GM12878 (cell line): ENCODE results near the gene UBE2O. TPM values are rescaled to one million over a fixed set of nuclear protein-coding genes. Genes with fewer than 3 reads are reported as not detected.

Source experiments
- ATAC-seq: fragments of 200-7000 bp; cut with Tn5 transposase; 3 replicates; pipeline ENCODE4 v1.9.1; 2020; ENCODE audit warnings: mild to moderate bottlenecking, moderate library complexity
- BruUV-seq: library from RNA; stranded (reverse); fragments of 400-500 nt; replicated peaks from 2 replicates; lab custom pipeline; 2021; lab: Mats Ljungman, UMichigan
- CTCF ChIA-PET: fragments of 300-600 bp; sonication (Branson Sonifier 250); formaldehyde crosslinking; extraction: SDS; loops from one replicate; lab custom pipeline; 2021; ENCODE audit warnings: inconsistent platforms; lab: Yijun Ruan, JAX
- POLR2A ChIA-PET: fragments of 350-600 bp; formaldehyde crosslinking; extraction: SDS; loops from one replicate; lab custom pipeline; 2021; ENCODE audit warnings: inconsistent platforms; lab: Charles Lee
- RAD21 ChIA-PET: fragments of 300-600 bp; sonication (Branson Sonifier 250); formaldehyde crosslinking; loops from one replicate; lab custom pipeline; 2023; ENCODE audit warnings: antibody characterized with exemption; ENCODE audit not compliant: unreplicated experiment; lab: Charles Lee
- SMC1A ChIA-PET: fragments of 300-600 bp; sonication (Branson Sonifier 250); formaldehyde crosslinking; loops from one replicate; lab custom pipeline; 2023; ENCODE audit not compliant: unreplicated experiment, uncharacterized antibody; lab: Charles Lee
- DNase-seq: peaks from one replicate; pipeline ENCODE4 v3.0.0-alpha.2; 2011; ENCODE audit warnings: low read depth, low spot score
- FAIRE-seq: peaks from 3 replicates; lab custom pipeline; 2011; peaks lifted over from hg19 to GRCh38; lab: Jason Lieb, UNC
- H2AFZ ChIP-seq: 2 replicates; pipeline ENCODE4 v1.6.0; 2011; ENCODE audit warnings: low read depth, low read length, control low read depth; ENCODE audit not compliant: control insufficient read depth
- H3K27ac ChIP-seq: 2 replicates; pipeline ENCODE4 v1.5.1; 2011; ENCODE audit warnings: control low read depth; ENCODE audit not compliant: control insufficient read depth, insufficient read depth
- H3K27me3 ChIP-seq, 2 experiments: replicated peaks in 1 of 2; 2 replicates each; pipeline versions ENCODE4 v1.6.0 to v1.6.1; 2011; ENCODE audit warnings: low read length in 1 of 2; ENCODE audit not compliant: control insufficient read depth in 2 of 2, insufficient read depth in 2 of 2
- H3K36me3 ChIP-seq, 2 experiments: 2 replicates each; pipeline ENCODE4 v1.5.1; 2011; ENCODE audit warnings: low read length in 1 of 2; ENCODE audit not compliant: control insufficient read depth in 2 of 2, insufficient read depth in 2 of 2
- H3K4me1 ChIP-seq: 2 replicates; pipeline ENCODE4 v1.6.1; 2011; ENCODE audit warnings: mild to moderate bottlenecking, low read length, moderate library complexity, mixed read lengths; ENCODE audit not compliant: control insufficient read depth, insufficient read depth
- H3K4me2 ChIP-seq: 2 replicates; pipeline ENCODE4 v1.6.0; 2011; ENCODE audit warnings: control low read depth; ENCODE audit not compliant: control insufficient read depth, insufficient read depth
- H3K4me3 ChIP-seq: fragments of 200-600 bp; sonication (generic); 2 replicates; pipeline ENCODE4 v1.5.1; 2016
- H3K79me2 ChIP-seq: 2 replicates; pipeline ENCODE4 v1.6.0; 2011; ENCODE audit warnings: low read length; ENCODE audit not compliant: control insufficient read depth, insufficient read depth
- H3K9ac ChIP-seq: 2 replicates; pipeline ENCODE4 v1.8.0; 2011; ENCODE audit warnings: low read length, control low read depth, mixed read lengths; ENCODE audit not compliant: control insufficient read depth, insufficient read depth
- H3K9me3 ChIP-seq: replicated peaks from 3 replicates; pipeline ENCODE4 v1.5.1; 2011; ENCODE audit warnings: mild to moderate bottlenecking, low read length; ENCODE audit not compliant: control insufficient read depth, insufficient read depth
- H4K20me1 ChIP-seq: 2 replicates; pipeline ENCODE4 v1.6.0; 2011; ENCODE audit not compliant: control insufficient read depth, insufficient read depth
- CHD4 ChIP-seq: fragments of 200-600 bp; sonication (generic); IDR thresholded peaks from 2 replicates; pipeline ENCODE4 v1.6.1; 2016; ENCODE audit warnings: mild to moderate bottlenecking
- CREM ChIP-seq: IDR thresholded peaks from 2 replicates; pipeline ENCODE4 v1.6.1; 2014; ENCODE audit warnings: antibody characterized with exemption, low read depth
- E2F8 ChIP-seq: fragments of 450-650 bp; IDR thresholded peaks from 2 replicates; pipeline ENCODE4 v1.6.1; 2018; ENCODE audit warnings: mild to moderate bottlenecking, low read depth, moderate library complexity; ENCODE audit not compliant: partially characterized antibody
- ETV6 ChIP-seq, 2 experiments: fragments of 450-650 bp in 1 of 2; IDR thresholded peaks in 1 of 2; conservative IDR thresholded peaks in 1 of 2; 2 replicates each; pipeline ENCODE4 v1.6.1; 2014; ENCODE audit warnings: antibody characterized with exemption in 1 of 2, borderline replicate concordance in 1 of 2, low read depth in 1 of 2, mild to moderate bottlenecking in 1 of 2, moderate library complexity in 1 of 2
- HCFC1 ChIP-seq: fragments of 150-350 bp; IDR thresholded peaks from 2 replicates; pipeline ENCODE4 v1.6.1; 2014; ENCODE audit warnings: low read length
- NFYA ChIP-seq: IDR thresholded peaks from 2 replicates; pipeline ENCODE4 v1.6.1; 2011; ENCODE audit warnings: low read depth, mild to moderate bottlenecking, low read length, improper control_type of control experiment, borderline replicate concordance
- SMC3 ChIP-seq: IDR thresholded peaks from 2 replicates; pipeline ENCODE4 v1.6.1; 2011; ENCODE audit warnings: low read length, improper control_type of control experiment, borderline replicate concordance
- SP1 ChIP-seq: IDR thresholded peaks from one replicate; pipeline ENCODE4 v1.6.1; 2011; ENCODE audit warnings: low read depth, low read length
- ZBTB40 ChIP-seq: fragments of 450-650 bp; IDR thresholded peaks from 2 replicates; pipeline ENCODE4 v1.6.1; 2016; ENCODE audit warnings: mild to moderate bottlenecking, moderate library complexity, borderline replicate concordance
- ZNF217 ChIP-seq: fragments of 450-650 bp; IDR thresholded peaks from 2 replicates; pipeline ENCODE4 v1.6.1; 2017; ENCODE audit warnings: antibody characterized with exemption, mild to moderate bottlenecking
- ZNF592 ChIP-seq: fragments of 450-650 bp; IDR thresholded peaks from 2 replicates; pipeline ENCODE4 v1.6.1; 2017; ENCODE audit warnings: mild to moderate bottlenecking, moderate library complexity
- WGBS: methylation state at CpG from one replicate; pipeline ENCODE4 v1.1.6; 2016; ENCODE audit warnings: low lambda C conversion rate; ENCODE audit not compliant: insufficient replicate concordance, insufficient coverage; ENCODE audit errors: missing lambda C conversion rate; 5-methylcytosine and 5-hydroxymethylcytosine counted together
- in situ Hi-C: fragments of 300-500 bp; cut with MboI; formaldehyde crosslinking; loops from 9 replicates; pipeline ENCODE4 v1.14.3; 2018; ENCODE audit warnings: mixed read lengths
- intact Hi-C: fragments of 100-400 bp; cut with micrococcal nuclease; formaldehyde crosslinking; loops from one replicate; pipeline ENCODE4 v1.14.2; 2022; ENCODE audit not compliant: unreplicated experiment
- polyA plus RNA-seq, 11 experiments: library from polyadenylated mRNA; depleted of rRNA in 4 of 11; unstranded in 6 of 11; stranded (reverse) in 5 of 11; fragments of >200 nt; fragmentation: Nextera tagmentation in 4 of 11; fragmentation: Illumina TruSeq in 1 of 11; extraction: Ambion mirVana in 4 of 11; extraction: Trizol in 1 of 11; gene quantifications; 1 replicate in 1 of 11; 2 replicates in 10 of 11; pipeline versions ENCODE4 v1.2.1 to v1.2.3, GENCODE V29; 2011 to 2016; ENCODE audit warnings: inconsistent platforms in 2 of 11, missing spikeins in 2 of 11, low read depth in 1 of 11
- total RNA-seq, 4 experiments: library from RNA; depleted of rRNA in 3 of 4; stranded (reverse); fragments of >200 nt in 3 of 4; fragmentation: Illumina TruSeq in 1 of 4; extraction: Trizol in 1 of 4; gene quantifications; 2 replicates each; pipeline versions ENCODE4 v1.2.1 to v1.2.3, GENCODE V29; 2013 to 2021

Gene UBE2O
- total and polyA plus RNA-seq, 10 of the 15 experiments (the other 5 are each of a cell fraction or from before 2014, with no cell fraction given) = 2.1 to 39.0 (median 14.1) TPM

GRCh38 chr17:76467366-76467765 is 14.4 kb upstream of the UBE2O start, which contains the start of gene AANAT:
Gene AANAT, plus strand, starts transcription at chr17:76467603. Its CDS starts 1,144 bp downstream, at chr17:76468747.
- H3K27ac ChIP-seq = no peak within 1 kb of the TSS
- in situ Hi-C loops = loop anchor here (5.0 kb wide), 1 partner anchor 40 kb away; no protein-coding TSS in a partner anchor
- peaks cover 6% of the 10 kb centered on the region for H3K4me1 ChIP-seq
- no peaks in the 10 kb centered on the region for H3K79me2 ChIP-seq
- intact Hi-C loops = no loop called here
- ChIA-PET RAD21 (interaction anchor here (0.7 to 2.7 kb wide), 11 partner anchors 10 to 272 kb away, joined by 3 to 37 read pairs (median 4); partner anchors contain the start of gene RHBDF2), POLR2A (interaction anchor here (0.6 to 2.4 kb wide), 3 partner anchors 32 to 36 kb away, joined by 3 to 9 read pairs (median 5); partner anchors contain the start of gene RHBDF2), CTCF (interaction anchor here (0.9 to 7.9 kb wide), 14 partner anchors 8 to 90 kb away, joined by 3 to 186 read pairs (median 5); partner anchors contain the start of gene RHBDF2), SMC1A (interaction anchor here (0.8 to 4.6 kb wide), 15 partner anchors 8 to 51 kb away, joined by 3 to 35 read pairs (median 5); partner anchors contain the start of gene RHBDF2)
- H3K4me2 ChIP-seq = no peak within 1 kb of the TSS
- FAIRE-seq (no peak), ATAC-seq (no peak), DNase-seq (no peak)
- WGBS = 90% methylated on average over 11 of the region's 11 CpGs
- no peaks in the 10 kb centered on the region for H3K27me3 ChIP-seq
- no peaks in the 10 kb centered on the region for H4K20me1 ChIP-seq
- no TSS peak for BruUV-seq
- no peak within 1 kb of the TSS for H3K9ac ChIP-seq
- H3K9me3 ChIP-seq = no peaks in the 10 kb centered on the region
- H3K4me3 ChIP-seq = no peak within 1 kb of the TSS
- TF ChIP-seq SP1 = no peak
- no peak for TF ChIP-seq E2F8
- TF ChIP-seq CHD4 = no peak
- no peak for TF ChIP-seq ETV6 (conservative IDR thresholded peaks at IDR 0.05 in 1 of 2, IDR thresholded peaks at IDR 0.05 in 1 of 2; ENCODE audit: borderline replicate concordance in 1 of 2, low read depth in 1 of 2)
- TF ChIP-seq CREM = no peak
- no peak for TF ChIP-seq NFYA
- TF ChIP-seq ZNF592 = no peak
- no peak for TF ChIP-seq ZBTB40
- no peak for TF ChIP-seq HCFC1
- TF ChIP-seq SMC3 = no peak
- no peak for TF ChIP-seq ZNF217
- H3K36me3 ChIP-seq = peaks cover 0 to 3% of the 10 kb centered on the region in 2 experiments; a peak in 2 of 4 replicates
- no peak within 1 kb of the TSS for H2AFZ ChIP-seq
